ENCODE results near the gene AAR2.

DNA sequence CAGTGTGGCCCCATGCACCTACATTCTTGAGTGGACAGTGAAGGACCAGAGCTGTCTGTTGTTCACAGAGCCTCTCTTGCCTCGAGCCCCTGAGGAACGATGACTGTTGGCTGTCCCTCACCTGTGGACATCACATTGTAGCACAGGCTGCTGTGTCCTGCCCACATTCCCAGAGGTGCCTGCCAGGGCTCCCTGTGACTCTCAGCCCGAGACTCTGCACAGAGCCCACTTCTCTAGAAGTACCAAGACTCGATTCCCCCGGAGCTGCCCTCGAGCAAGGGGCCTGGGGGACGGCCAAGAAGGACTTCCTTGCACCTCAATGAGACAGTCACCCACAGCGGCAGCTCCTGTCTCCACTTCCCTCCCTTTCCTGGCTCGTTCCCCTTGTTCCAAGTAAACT, 41.3 kb downstream of the AAR2 start:
- TF ChIP-seq, protein P1, sequence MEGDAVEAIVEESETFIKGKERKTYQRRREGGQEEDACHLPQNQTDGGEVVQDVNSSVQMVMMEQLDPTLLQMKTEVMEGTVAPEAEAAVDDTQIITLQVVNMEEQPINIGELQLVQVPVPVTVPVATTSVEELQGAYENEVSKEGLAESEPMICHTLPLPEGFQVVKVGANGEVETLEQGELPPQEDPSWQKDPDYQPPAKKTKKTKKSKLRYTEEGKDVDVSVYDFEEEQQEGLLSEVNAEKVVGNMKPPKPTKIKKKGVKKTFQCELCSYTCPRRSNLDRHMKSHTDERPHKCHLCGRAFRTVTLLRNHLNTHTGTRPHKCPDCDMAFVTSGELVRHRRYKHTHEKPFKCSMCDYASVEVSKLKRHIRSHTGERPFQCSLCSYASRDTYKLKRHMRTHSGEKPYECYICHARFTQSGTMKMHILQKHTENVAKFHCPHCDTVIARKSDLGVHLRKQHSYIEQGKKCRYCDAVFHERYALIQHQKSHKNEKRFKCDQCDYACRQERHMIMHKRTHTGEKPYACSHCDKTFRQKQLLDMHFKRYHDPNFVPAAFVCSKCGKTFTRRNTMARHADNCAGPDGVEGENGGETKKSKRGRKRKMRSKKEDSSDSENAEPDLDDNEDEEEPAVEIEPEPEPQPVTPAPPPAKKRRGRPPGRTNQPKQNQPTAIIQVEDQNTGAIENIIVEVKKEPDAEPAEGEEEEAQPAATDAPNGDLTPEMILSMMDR (IDR thresholded peaks at IDR 0.05), result no peak
- TF ChIP-seq POLR2A (IDR thresholded peaks at IDR 0.05), result no peak

Measured in tibial nerve (tissue), 3 donors.